Activated CD8-positive, alpha-beta T cell treated with anti-CD3 and anti-CD28 coated beads for 36 hours (primary cell): ENCODE measurements around the gene RGS8. TPM values are rescaled to one million over a fixed set of nuclear protein-coding genes. Genes with fewer than 3 reads are reported as not detected.

Experiments used
- ATAC-seq: fragments of 200-7000 bp; cut with Tn5 transposase; one replicate; pipeline ENCODE4 v1.10.0; 2021; ENCODE audit warnings: mild to moderate bottlenecking, moderate library complexity
- CTCF ChIA-PET: fragments of 350-600 bp; sonication (Branson Sonifier 250); formaldehyde crosslinking; loops from one replicate; lab custom pipeline; 2021; ENCODE audit warnings: antibody characterized with exemption; lab: Charles Lee
- POLR2A ChIA-PET: fragments of 350-600 bp; sonication (Branson Sonifier 250); formaldehyde crosslinking; loops from one replicate; lab custom pipeline; 2021; ENCODE audit warnings: antibody characterized with exemption; lab: Charles Lee
- DNase-seq: peaks from one replicate; pipeline ENCODE4 v3.0.0-alpha.2; 2020
- H3K27ac Mint-ChIP-seq: one replicate; pipeline ENCODE4 v1.8.0; 2021; ENCODE audit warnings: mild to moderate bottlenecking, mixed read lengths
- H3K27me3 Mint-ChIP-seq: one replicate; pipeline ENCODE4 v1.8.0; 2021; ENCODE audit warnings: mixed read lengths
- H3K36me3 Mint-ChIP-seq: one replicate; pipeline ENCODE4 v1.8.0; 2021; ENCODE audit warnings: low read depth, mixed read lengths
- H3K4me1 Mint-ChIP-seq: one replicate; pipeline ENCODE4 v1.8.0; 2021; ENCODE audit warnings: low read depth, mixed read lengths
- H3K4me3 Mint-ChIP-seq: one replicate; pipeline ENCODE4 v1.8.0; 2021; ENCODE audit warnings: mild to moderate bottlenecking, moderate library complexity, mixed read lengths
- H3K9me3 Mint-ChIP-seq: one replicate; pipeline ENCODE4 v1.8.0; 2021; ENCODE audit warnings: mixed read lengths
- CTCF ChIP-seq: fragments of 200-600 bp; IDR thresholded peaks from one replicate; pipeline ENCODE4 v1.8.0; 2022; ENCODE audit warnings: antibody characterized with exemption, mild to moderate bottlenecking
- intact Hi-C: fragments of 100-400 bp; cut with micrococcal nuclease; formaldehyde crosslinking; loops from one replicate; pipeline ENCODE4 v1.10.0; 2022
- total RNA-seq, 2 experiments: library from RNA; stranded (reverse); gene quantifications; one replicate each; pipeline ENCODE4 v1.2.3, GENCODE V29; 2021

The RGS8 gene
- total RNA-seq, 2 experiments from 2014 or later: not detected

DNA sequence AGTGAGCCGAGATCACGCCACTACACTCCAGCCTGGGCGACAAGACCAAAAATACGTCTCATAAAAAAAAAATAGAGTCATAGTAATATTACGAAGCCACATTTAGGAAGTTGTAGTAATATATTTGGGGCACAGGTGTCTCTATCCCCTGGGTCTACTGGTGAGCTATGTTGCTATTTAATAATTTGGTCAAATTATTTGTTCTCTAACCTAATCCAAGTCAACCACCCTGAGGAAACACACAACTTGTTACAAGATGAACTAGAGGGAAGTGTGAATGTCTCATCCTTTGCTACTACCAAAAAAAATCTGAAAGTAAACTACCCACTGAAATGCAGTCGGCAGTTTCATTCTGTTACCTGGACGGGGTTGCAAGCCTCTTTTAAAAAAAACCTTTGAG lies 35.3 kb downstream of the RGS8 start:
- H3K4me3 Mint-ChIP-seq: no peak overlapping the region
- intact Hi-C loops: no loop called here
- no peaks in the 10 kb centered on the region for H3K36me3 Mint-ChIP-seq
- no peaks in the 10 kb centered on the region for H3K9me3 Mint-ChIP-seq
- H3K27me3 Mint-ChIP-seq: peaks cover 3% of the 10 kb centered on the region
- no peak for TF ChIP-seq CTCF
- ChIA-PET POLR2A (interaction anchor here (1.4 kb wide), 1 partner anchor 64 kb away, joined by 3 read pairs; no protein-coding TSS in a partner anchor), CTCF (interaction anchor here (1.1 kb wide), 1 partner anchor 20 kb away, joined by 3 read pairs; no protein-coding TSS in a partner anchor)
- ATAC-seq (no peak), DNase-seq (no peak)
- H3K27ac Mint-ChIP-seq: no peak overlapping the region
- H3K4me1 Mint-ChIP-seq: peaks cover 4% of the 10 kb centered on the region

GRCh38 chr1:182646739-182647138 lies 37.6 kb downstream of the RGS8 start:
- no peaks in the 10 kb centered on the region for H3K36me3 Mint-ChIP-seq
- CTCF ChIA-PET: interaction anchor here (0.7 kb wide), 1 partner anchor 31 kb away, joined by 3 read pairs; no protein-coding TSS in a partner anchor
- no peak for TF ChIP-seq CTCF
- peaks cover 4% of the 10 kb centered on the region for H3K4me1 Mint-ChIP-seq
- H3K27ac Mint-ChIP-seq: no peak overlapping the region
- intact Hi-C loops: no loop called here
- H3K4me3 Mint-ChIP-seq: no peak overlapping the region
- POLR2A ChIA-PET: interaction anchor here (1.1 kb wide), 1 partner anchor 32 kb away, joined by 3 read pairs; no protein-coding TSS in a partner anchor
- DNase-seq (no peak), ATAC-seq (no peak)
- no peaks in the 10 kb centered on the region for H3K9me3 Mint-ChIP-seq
- peaks cover 5% of the 10 kb centered on the region for H3K27me3 Mint-ChIP-seq

DNA sequence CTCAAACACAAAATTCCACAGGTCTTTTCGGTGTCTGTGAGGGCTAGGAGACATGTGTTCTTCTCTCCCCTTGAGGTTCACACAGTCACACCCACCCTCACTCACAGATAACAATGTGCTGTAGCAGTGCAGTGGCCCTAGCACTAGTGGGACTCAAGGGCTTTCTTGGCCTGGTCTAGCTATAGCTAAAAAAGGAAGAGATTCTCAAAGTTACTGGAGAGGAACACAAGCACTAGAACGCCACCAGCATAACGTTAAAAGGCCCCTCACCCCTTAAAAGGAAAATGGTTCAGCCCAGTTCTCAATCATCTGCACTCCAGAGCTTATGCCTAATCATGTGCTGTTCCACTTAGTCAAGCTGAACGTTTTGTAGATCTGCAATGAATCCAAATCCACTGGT lies 39.5 kb downstream of the RGS8 start:
- ATAC-seq (no peak), DNase-seq (no peak)
- TF ChIP-seq CTCF: no peak
- no peak overlapping the region for H3K4me3 Mint-ChIP-seq
- no peaks in the 10 kb centered on the region for H3K9me3 Mint-ChIP-seq
- no peaks in the 10 kb centered on the region for H3K36me3 Mint-ChIP-seq
- POLR2A ChIA-PET: interaction anchor here (1.2 kb wide), 2 partner anchors 29 to 32 kb away, joined by 3 read pairs; no protein-coding TSS in a partner anchor
- intact Hi-C loops: no loop called here
- H3K4me1 Mint-ChIP-seq: no peaks in the 10 kb centered on the region
- CTCF ChIA-PET: interaction anchor here (1.0 to 1.4 kb wide), 2 partner anchors 45 to 138 kb away, joined by 3 read pairs; no protein-coding TSS in a partner anchor
- peaks cover 9% of the 10 kb centered on the region for H3K27me3 Mint-ChIP-seq
- no peak overlapping the region for H3K27ac Mint-ChIP-seq

DNA sequence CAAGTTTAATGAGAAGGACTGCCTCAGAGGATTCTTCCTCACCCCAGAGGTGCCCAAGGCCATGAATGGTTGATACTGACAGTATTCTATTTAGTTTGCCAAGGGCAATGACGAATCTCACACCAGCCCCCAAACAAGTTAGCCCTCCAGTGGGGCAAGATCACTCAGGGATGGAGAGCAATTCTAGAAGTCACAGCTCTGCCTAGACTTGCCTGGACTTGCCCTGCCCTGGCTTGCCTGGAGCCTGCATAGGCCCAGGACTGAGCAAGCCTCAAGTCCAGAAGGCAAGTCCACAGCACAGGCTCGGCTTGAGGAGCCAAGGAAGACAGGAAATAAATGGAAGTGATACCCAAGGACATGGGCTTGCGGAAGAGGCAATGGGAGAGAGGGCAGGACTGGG lies 40.7 kb downstream of the RGS8 start:
- CTCF ChIA-PET: interaction anchor here (1.4 kb wide), 1 partner anchor 44 kb away, joined by 3 read pairs; no protein-coding TSS in a partner anchor
- ATAC-seq (no peak), DNase-seq (no peak)
- POLR2A ChIA-PET: interaction anchor here (0.8 to 1.2 kb wide), 3 partner anchors 17 to 40 kb away, joined by 3 read pairs; no protein-coding TSS in a partner anchor
- no peaks in the 10 kb centered on the region for H3K4me1 Mint-ChIP-seq
- no peak overlapping the region for H3K4me3 Mint-ChIP-seq
- H3K9me3 Mint-ChIP-seq: no peaks in the 10 kb centered on the region
- TF ChIP-seq CTCF: no peak
- peaks cover 14% of the 10 kb centered on the region for H3K27me3 Mint-ChIP-seq
- intact Hi-C loops: no loop called here
- peak overlapping the region; percentile 11 for H3K27ac Mint-ChIP-seq
- no peaks in the 10 kb centered on the region for H3K36me3 Mint-ChIP-seq

DNA sequence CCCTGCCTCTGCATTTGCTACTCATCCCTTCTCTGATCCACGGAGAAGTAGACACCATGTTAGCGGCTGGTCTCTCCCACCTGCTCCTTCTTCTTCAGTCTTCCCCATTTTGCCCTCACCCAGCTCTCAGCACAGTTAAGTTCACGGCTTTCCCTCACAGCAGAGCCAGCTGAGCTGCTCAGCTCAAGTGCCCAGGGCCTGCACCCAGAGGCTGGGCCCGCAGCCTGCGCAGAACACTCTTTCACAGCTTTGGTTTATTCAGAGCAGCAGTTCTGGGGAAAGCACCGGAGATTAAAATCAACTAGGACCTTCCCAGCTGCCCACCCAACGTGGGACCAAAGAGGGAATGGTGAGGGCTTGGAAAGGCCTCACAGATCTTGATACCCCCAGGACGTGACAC lies 41.9 kb downstream of the RGS8 start:
- Mint-ChIP-seq H3K4me1 (no peaks in the 10 kb centered on the region), H3K27me3 (peaks cover 14% of the 10 kb centered on the region), H3K36me3 (no peaks in the 10 kb centered on the region), H3K9me3 (no peaks in the 10 kb centered on the region), H3K4me3 (no peak overlapping the region), H3K27ac (no peak overlapping the region)
- DNase-seq: no peak
- ChIA-PET POLR2A (interaction anchor here (1.8 kb wide), 1 partner anchor 41 kb away, joined by 5 read pairs; no protein-coding TSS in a partner anchor), CTCF (interaction anchor here (0.6 to 1.5 kb wide), 2 partner anchors 135 to 143 kb away, joined by 3 read pairs; no protein-coding TSS in a partner anchor)
- no peak for ATAC-seq
- TF ChIP-seq CTCF: no peak
- intact Hi-C loops: no loop called here
